Epidermal melanocyte (primary cell): Measurements from ENCODE around the gene SEL1L2.
"Not testable (repeated sequence)": the region's sequence is repeated elsewhere in the genome, so short reads cannot be mapped to it uniquely, and the experiment has no call there.

Experiments
- DNase-seq: peaks from one replicate; pipeline ENCODE4 v3.0.0; 2011; ENCODE audit warnings: low spot score; ENCODE audit not compliant: insufficient read length

SEL1L2 gene

GRCh38 chr20:13990465-13990864, at the start of gene SEL1L2:
TSS of gene SEL1L2 (minus strand) at chr20:13990614. CDS start at chr20:13990534, 80 bp downstream.
- DNase-seq = no peak

GRCh38 chr20:14036567-14036966, 46.2 kb upstream of the SEL1L2 start:
- no peak for DNase-seq

GRCh38 chr20:14033310-14033709, 42.9 kb upstream of the SEL1L2 start:
- DNase-seq = no peak

- DNase-seq = no peak
Measured at GRCh38 chr20:14030991-14031390, 40.6 kb upstream of the SEL1L2 start.

GRCh38 chr20:14012671-14013070, 22.3 kb upstream of the SEL1L2 start:
- DNase-seq = no peak

GRCh38 chr20:14009208-14009607, 18.8 kb upstream of the SEL1L2 start:
- no peak for DNase-seq

GRCh38 chr20:14005996-14006395, 15.6 kb upstream of the SEL1L2 start:
- no peak for DNase-seq

GRCh38 chr20:14000917-14001316, 10.5 kb upstream of the SEL1L2 start:
- no peak for DNase-seq

GRCh38 chr20:13996265-13996664, 5.9 kb upstream of the SEL1L2 start:
- no peak for DNase-seq

GRCh38 chr20:13995841-13996240, 5.4 kb upstream of the SEL1L2 start:
- no peak for DNase-seq

- peak; percentile 89 for DNase-seq
Measured at GRCh38 chr20:13995086-13995665, 4.8 kb upstream of the SEL1L2 start, which contains the start of gene MACROD2. TSS of gene MACROD2 (plus strand) at chr20:13995516.

GRCh38 chr20:13991955-13992354, 1.5 kb upstream of the SEL1L2 start:
- not testable (repeated sequence) for DNase-seq

- DNase-seq = no peak
Measured at GRCh38 chr20:13991311-13991710, 897 bp upstream of the SEL1L2 start.

- DNase-seq = no peak
Measured at GRCh38 chr20:13984211-13984610, 6.2 kb downstream of the SEL1L2 start.

- DNase-seq = no peak
Measured at GRCh38 chr20:13960525-13960924, 29.9 kb downstream of the SEL1L2 start.

- DNase-seq = no peak
Measured at GRCh38 chr20:13960119-13960518, 30.3 kb downstream of the SEL1L2 start.

GRCh38 chr20:13953227-13953626, 37.2 kb downstream of the SEL1L2 start:
- no peak for DNase-seq

- DNase-seq = no peak
Measured at GRCh38 chr20:13947719-13948118, 42.7 kb downstream of the SEL1L2 start.

GRCh38 chr20:13941031-13941430, 49.4 kb downstream of the SEL1L2 start:
- no peak for DNase-seq

GRCh38 chr20:13936781-13937576, 53.4 kb downstream of the SEL1L2 start:
- DNase-seq = no peak

GRCh38 chr20:13934992-13935894, 55.2 kb downstream of the SEL1L2 start:
- DNase-seq = no peak

GRCh38 chr20:13930281-13930680, 60.1 kb downstream of the SEL1L2 start:
- DNase-seq = peak; percentile 46
